Activated CD4-positive, alpha-beta T cell treated with anti-CD3 and anti-CD28 coated beads, Interleukin-2, amount 50 U/mL, for 48 hours (primary cell): Measurements from ENCODE around the gene VPS37B.

Experiments
- DNase-seq, 2 experiments: peaks; one replicate each; pipeline ENCODE4 v3.0.0-alpha.2; 2020

Gene VPS37B

GRCh38 chr12:122865268-122866231, 30.4 kb downstream of the VPS37B start:
- peak in 1 of 2 experiments; percentile 30 for DNase-seq

GRCh38 chr12:122864894-122865253, 31.1 kb downstream of the VPS37B start:
- DNase-seq: no peak

GRCh38 chr12:122862872-122863701, 32.8 kb downstream of the VPS37B start:
- no peak for DNase-seq

GRCh38 chr12:122862110-122862634, 33.8 kb downstream of the VPS37B start:
- DNase-seq: no peak

- no peak for DNase-seq
These were observed 34.3 kb downstream of the VPS37B start for GRCh38 chr12:122861587-122861970.

GRCh38 chr12:122860854-122861586, 34.9 kb downstream of the VPS37B start:
- DNase-seq: no peak

- DNase-seq: peak; percentile 88 to 90
These were observed 35.7 kb downstream of the VPS37B start for GRCh38 chr12:122860040-122860853.

- DNase-seq: no peak
These were observed 36.5 kb downstream of the VPS37B start for GRCh38 chr12:122859303-122860039.

- no peak for DNase-seq
These were observed 37.2 kb downstream of the VPS37B start for GRCh38 chr12:122858591-122859302.

GRCh38 chr12:122858171-122858570, 37.8 kb downstream of the VPS37B start:
- no peak for DNase-seq

GRCh38 chr12:122856999-122857671, 38.8 kb downstream of the VPS37B start:
- no peak for DNase-seq

- no peak for DNase-seq
These were observed 39.7 kb downstream of the VPS37B start for GRCh38 chr12:122855928-122856831.

- DNase-seq: no peak
These were observed 40.7 kb downstream of the VPS37B start for GRCh38 chr12:122855071-122855829.

GRCh38 chr12:122854554-122854953, 41.4 kb downstream of the VPS37B start:
- no peak for DNase-seq

GRCh38 chr12:122853582-122854245, 42.2 kb downstream of the VPS37B start:
- DNase-seq: no peak

- no peak for DNase-seq
These were observed 43.3 kb downstream of the VPS37B start for GRCh38 chr12:122852336-122853275.
